Stimulated activated CD8-positive, alpha-beta memory T cell treated with anti-CD3 and anti-CD28 coated beads, Interleukin-12 subunit alpha, Interleukin-12 subunit beta, amount 100 ng/mL, for 4 hours (primary cell): ENCODE results near the gene TLE1.
"Not testable (repeated sequence)": the region's sequence is repeated elsewhere in the genome, so short reads cannot be mapped to it uniquely, and the experiment has no call there.

Source experiments
- DNase-seq: peaks from one replicate; pipeline ENCODE4 v3.0.0-alpha.2; 2020; ENCODE audit warnings: low read depth

The TLE1 gene

GRCh38 chr9:81689343-81690175 is at the start of gene TLE1:
Gene TLE1 (minus strand): TSS chr9:81689547. CDS start chr9:81688240, 1,307 bp downstream.
- peak; percentile 73 for DNase-seq

DNA sequence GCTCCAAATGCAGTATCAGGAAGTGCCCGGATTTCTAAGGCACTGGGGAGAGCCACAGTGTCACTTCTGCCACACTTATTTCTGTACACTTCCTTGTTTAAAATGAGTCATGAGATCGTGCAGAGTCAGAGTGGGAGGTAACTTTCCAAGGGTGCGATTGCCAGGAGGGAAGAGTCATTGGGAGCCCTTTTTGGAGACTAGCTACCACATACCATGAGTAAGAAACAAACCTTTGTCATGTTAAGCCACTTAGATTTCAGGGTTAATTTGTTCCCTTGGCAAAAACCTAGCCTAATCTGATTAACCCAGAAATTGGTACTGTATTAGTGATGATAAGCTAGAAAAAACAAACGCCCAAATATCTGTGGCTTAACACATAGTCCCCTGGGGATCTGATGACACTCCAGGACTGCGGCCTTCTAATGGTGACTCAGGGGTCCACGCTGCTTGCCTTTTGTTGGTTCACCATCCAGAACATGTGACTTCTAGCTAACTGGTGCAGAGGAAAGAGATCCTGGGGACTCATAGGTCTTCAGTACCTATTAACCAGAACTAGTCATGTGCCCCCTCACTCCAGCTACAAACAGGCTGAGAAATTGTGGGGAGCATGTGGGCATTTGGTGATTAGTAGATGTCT is 48.6 kb upstream of the TLE1 start:
- DNase-seq: no peak

- DNase-seq: not testable (repeated sequence)
Observed at GRCh38 chr9:81730498-81730897, 41.2 kb upstream of the TLE1 start.

DNA sequence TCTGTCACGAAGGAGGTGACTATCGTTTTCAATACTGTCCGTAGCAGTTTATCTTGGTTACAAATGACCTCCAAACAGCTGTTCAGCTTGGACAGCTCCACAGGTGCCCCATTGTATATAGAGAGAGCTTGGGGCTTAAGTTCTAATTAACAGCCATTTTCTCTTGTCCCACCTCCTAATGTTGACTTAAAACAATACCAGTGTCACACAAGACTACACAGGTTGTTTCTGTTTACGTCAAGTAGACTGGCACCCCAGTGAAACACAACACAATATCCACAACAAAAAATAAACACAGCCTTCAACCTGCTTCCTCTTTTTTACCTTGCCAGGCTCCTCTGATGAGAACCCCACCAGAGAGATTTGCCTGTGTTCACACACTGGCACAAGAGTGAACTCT is 39.8 kb upstream of the TLE1 start:
- no peak for DNase-seq

DNA sequence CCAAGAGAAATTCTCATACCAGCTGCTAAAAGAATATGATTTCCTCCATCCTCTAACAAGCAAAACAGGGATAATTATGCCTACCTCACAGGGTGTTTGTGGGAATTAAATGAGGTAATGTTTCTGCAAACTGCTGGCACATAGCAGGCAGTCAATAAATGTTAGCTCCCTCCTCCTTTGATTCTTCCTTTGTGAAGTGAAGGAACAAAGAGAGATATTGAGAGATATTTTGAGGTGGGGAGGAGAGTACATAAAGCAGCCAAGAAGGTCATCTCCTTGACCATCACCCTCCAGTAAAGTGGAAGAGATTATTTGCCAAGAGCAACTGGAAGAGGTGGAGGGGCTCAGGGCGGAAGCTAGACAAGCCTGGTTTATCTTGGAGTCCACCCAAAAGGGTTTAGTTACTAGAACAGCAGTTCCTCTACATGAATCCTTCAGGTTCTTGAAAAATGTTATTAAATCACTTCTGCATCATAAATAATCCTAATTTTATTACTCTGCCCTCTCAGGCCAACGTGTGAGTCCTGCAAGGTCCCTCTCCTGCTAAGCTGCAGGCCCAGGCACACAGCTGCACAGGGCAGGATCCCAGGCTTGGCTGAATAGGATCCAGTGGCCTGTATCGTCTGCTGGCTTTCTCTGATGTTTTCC is 35.0 kb upstream of the TLE1 start:
- no peak for DNase-seq

- DNase-seq: no peak
Observed at GRCh38 chr9:81722277-81722676, 32.9 kb upstream of the TLE1 start.

DNA sequence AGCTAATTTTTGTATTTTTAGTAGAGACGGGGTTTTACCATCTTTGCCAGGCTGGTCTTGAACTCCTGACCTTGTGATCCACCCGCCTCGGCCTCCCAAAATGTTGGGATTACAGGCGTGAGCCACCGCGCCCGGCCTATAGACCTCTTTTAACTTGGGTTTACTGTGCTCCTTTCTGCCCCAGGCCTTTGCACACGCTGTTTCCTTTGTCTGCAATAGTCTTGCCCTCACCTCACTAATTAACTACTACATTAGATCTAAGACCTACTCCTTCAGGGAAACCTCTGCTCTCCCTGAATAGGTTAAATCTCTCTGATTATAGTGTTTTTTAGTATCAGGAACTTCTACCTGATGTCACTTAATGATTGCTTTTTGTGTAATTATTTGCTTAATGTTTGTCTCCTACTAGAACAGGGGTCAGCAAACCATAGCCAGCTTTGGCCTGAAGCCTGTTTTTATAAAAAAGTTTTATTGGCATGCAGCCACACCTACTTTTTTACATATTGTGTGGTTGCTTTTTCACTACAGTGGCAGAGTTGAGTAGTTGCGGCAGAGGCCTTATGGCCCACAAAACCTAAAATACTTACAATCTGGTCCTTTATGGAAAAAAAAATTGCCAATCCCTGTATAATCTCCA is 31.2 kb upstream of the TLE1 start:
- no peak for DNase-seq

- no peak for DNase-seq
Observed at GRCh38 chr9:81719972-81720371, 30.6 kb upstream of the TLE1 start.

DNA sequence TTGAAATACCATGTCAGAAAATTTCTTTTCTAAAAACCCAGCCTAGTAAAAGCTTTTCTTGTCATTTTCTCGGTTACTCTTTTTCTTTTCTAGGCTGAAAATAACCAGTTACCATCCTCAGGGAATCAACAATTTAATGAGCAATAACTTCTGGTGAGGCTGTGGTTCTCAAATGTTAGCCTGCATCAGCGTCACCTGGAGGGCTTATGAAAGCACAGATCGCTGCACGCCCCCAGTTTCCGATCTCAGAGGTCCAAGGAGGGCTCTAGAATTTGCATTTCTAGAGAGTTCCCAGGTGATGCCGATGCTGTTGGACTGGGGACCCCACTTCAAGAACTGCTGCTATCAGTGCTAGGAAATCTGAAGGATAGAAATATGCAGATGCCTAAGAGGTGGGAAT is 28.9 kb upstream of the TLE1 start:
- DNase-seq: no peak

DNA sequence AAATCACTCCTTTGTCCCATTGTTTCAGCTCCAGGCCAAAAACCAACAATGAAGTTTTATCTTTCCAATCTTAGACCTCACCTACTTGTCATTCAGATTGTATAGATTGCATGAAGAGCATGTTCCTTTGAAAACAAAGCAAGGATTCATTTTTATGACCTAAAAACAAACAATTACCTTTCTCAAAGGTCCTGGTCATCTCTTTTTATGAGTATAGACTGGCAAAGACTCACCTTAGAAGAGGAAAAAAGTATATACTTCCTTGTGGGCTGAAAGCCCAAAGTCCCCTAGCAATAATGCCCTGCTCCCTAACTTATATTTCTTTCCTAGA is 28.4 kb upstream of the TLE1 start:
- no peak for DNase-seq

- no peak for DNase-seq
Observed at GRCh38 chr9:81717061-81717746, 27.9 kb upstream of the TLE1 start.

DNA sequence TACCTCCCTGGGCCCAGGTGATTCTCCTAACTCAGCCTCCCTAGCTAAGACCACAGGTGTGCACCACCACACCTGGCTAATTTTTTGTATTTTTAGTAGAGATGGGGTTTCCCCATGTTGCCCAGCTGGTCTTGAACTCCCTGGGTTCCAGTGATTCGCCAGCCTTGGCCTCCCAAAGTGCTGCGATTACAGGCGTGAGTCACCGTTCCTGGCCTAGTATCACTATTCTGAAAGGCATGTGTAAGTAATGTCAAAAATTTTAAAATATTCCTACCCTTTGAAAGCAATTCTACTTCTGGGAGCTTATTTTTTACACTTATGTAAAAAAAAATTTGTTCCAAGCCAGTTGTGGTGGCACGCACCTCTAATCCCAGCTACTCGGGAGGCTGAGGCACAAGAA is 27.1 kb upstream of the TLE1 start:
- DNase-seq: no peak

GRCh38 chr9:81705578-81705977 is 16.2 kb upstream of the TLE1 start:
- DNase-seq: no peak

DNA sequence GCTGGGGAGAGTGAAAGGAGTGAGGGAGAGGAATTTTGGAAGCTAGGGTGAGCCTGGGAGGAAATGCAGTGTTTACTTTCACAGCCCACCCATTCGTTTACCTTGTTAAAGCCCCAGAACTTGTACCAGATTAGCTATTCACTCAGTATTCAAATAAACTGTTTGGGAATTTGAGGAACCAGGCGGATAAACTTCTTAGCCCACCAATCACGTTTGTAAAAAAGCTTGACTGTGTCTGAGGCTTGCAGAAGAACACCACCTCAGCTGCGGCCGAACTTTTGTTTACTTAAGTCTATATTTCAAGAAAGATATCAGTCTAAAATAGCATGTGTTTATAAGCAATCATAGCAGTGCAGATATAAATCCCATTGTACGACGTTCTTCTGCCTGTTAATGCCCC is 5.2 kb upstream of the TLE1 start:
- DNase-seq: no peak

DNA sequence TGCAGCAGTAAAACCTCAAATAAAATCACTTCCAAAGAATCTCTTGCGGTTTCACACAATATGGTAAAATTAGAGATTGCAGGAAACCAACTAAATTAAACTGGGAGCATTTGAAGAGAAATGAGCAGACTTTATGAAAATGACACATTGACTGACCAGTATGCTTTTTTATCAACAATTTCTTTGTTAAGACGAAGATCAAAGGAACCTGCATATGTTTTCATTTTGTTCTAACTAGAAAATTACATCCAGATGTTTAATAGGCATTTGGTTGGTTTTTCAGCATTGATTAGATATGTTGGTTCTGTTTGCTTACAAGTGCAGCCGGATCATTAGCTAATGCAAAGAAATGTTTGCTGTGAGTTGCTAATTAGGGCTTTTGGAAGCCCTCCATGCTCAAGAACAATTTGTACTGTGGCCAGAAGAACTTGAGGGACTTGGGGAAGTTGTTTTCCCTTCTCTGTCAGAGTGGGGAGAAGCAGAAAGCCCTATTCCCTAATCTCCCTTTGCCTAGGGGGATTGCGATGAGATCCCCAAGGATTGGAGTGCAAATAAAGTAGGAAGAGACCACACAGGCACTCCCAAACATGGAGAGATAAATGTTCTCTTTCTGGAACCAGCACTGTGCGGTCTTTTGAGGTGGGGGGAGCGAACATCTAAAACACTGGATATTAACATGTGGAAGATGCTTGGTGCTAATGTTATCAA is 4.5 kb upstream of the TLE1 start:
- no peak for DNase-seq

DNA sequence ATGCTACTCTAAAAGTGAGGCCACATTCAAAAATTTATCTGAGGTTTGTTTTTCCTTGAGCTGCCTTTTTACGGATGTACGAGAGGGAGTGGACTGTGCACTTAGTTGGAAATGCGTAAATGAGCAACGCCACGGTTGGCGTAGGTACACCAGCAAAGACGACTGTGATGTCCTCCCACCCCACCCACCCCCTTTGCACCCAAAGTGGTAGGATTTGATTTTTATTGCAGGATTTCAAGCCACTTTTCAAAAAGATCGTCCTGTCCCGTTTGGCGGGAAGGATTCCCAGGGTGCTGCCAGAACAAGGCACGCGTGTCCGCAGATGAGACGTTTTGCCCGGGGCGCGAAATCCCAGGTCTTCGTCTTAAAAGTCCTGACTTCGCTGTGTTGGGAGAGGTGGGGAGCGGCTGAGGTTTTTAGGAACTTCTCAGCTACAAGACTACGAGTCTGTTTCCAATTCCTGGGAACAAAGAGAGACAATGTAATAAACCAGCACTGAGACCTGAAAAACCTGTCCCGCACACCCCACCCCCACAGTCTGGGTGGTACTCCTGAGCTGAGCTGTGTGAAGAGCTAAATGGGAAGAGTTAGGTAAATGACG is 1.0 kb upstream of the TLE1 start:
- DNase-seq: no peak

- DNase-seq: not testable (repeated sequence)
Observed at GRCh38 chr9:81689093-81689342, 329 bp downstream of the TLE1 start.

DNA sequence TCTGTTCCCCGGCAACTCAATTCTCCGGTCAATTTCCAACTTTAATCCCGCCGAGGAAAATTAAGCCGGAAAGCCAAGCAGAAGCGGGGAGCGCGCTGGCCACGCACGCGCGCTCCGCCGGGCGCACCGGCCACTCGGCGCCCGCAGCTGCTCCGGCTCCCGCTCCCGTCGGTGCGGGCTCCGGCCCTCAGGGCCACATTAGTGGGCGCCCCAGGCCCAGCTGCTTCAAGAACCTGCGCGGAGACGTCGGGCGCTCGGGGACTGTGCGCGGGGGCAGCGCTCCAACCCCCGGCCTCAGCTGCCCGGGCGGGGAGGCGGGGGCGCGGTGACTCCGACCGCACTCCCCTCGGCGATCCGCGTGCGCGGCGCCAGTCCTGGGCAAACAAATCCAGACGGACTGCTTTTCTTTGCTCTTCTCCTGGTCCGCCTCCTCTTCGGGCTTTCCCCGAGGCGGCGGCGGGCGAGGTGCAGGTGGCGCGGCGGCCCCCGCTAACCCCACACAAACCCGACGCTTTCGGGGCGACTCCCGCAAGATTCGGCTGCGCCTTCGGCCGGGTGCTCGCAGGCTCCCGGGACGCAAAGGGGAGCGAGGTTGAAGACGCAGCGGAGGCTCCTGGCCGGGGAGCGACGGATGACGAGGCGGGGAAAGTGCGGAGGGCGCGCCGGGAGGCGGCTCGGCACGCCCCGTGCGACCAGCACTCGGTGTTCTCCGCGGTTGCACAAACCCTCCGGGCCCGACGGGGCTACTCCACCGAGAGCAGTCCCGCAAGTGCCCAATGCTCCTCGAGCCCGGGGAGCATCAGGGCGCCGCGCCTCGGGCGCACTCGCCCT is 870 bp downstream of the TLE1 start:
- peak; percentile 6 for DNase-seq

- no peak for DNase-seq
Observed at GRCh38 chr9:81687521-81688261, 1.7 kb downstream of the TLE1 start.
